Heart left ventricle (tissue), 13 donors: ENCODE results near the gene SPNS3.

Experiments
- POLR2A ChIP-seq, 2 donors: fragments of 450-650 bp; IDR thresholded peaks; one replicate each; pipeline ENCODE4 v1.6.1; 2017; ENCODE audit warnings: antibody characterized with exemption in 2 of 2, mild to moderate bottlenecking in 2 of 2, moderate library complexity in 2 of 2
- TF ChIP-seq, protein P1 (sequence below), 12 donors: fragments of 200-600 bp; sonication (generic) in 4 of 12; IDR thresholded peaks; one replicate each; pipeline versions ENCODE4 v1.5.0 to v1.8.0; 2018 to 2022; ENCODE audit warnings: antibody characterized with exemption in 12 of 12, mild to moderate bottlenecking in 5 of 12
- donor health status: ischemic (EF 13 %, LVEDD 7.1; RV severe dilation, severe dysfunction).
- donor health status: DM: no; HTN: yes; CAD: no.
- donor health status: DM: no; HTN: no; CAD: no.
- donor health status: ischemic (EF 25% LVEDD 6.9; RV normal size, moderate dysfunction).
- donor health status: ischemic (EF 25% LVEDD 5.7; RV mildly dilated, moderate dysfunction).
- donor health status: ischemic (EF 35%, LVEDD 5.7; RV mildly dilated, moderate dysfunction).
- donor health status: nonischemic (EF 11% LVEDD 7.7; RV severe dilation, severe dysfunction).
- donor health status: DM: yes; HTN: yes; CAD: no.
- donor health status: PGD.
- donor health status: ischemic (EF 29% LVEDD 5.4; RV normal size, mild dysfunction).
- donor health status: nonischemic (EF 23%, LVEDD 6.1; RV moderate dilation, normal function).

DNA sequence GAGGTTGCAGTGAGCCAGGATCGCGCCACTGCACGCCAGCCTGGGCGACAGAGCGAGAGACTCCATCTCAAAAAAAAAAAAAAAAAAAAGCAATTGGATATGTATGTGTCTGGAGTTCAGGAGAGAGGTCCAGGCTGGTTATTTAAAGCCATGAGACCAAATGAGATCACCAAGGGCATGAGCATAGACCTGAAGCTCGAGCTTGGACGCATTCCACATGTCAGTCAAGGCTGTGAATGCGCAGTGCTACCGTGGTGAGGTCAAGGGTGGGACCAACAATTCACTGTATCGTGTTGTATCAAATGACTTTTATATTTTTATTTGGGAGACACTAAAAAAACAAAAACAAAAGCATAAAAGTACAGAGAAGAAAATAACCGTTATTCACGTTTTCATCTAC, 35.8 kb downstream of the SPNS3 start:
- TF ChIP-seq, protein P1, sequence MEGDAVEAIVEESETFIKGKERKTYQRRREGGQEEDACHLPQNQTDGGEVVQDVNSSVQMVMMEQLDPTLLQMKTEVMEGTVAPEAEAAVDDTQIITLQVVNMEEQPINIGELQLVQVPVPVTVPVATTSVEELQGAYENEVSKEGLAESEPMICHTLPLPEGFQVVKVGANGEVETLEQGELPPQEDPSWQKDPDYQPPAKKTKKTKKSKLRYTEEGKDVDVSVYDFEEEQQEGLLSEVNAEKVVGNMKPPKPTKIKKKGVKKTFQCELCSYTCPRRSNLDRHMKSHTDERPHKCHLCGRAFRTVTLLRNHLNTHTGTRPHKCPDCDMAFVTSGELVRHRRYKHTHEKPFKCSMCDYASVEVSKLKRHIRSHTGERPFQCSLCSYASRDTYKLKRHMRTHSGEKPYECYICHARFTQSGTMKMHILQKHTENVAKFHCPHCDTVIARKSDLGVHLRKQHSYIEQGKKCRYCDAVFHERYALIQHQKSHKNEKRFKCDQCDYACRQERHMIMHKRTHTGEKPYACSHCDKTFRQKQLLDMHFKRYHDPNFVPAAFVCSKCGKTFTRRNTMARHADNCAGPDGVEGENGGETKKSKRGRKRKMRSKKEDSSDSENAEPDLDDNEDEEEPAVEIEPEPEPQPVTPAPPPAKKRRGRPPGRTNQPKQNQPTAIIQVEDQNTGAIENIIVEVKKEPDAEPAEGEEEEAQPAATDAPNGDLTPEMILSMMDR (IDR thresholded peaks at IDR 0.05): no peak
- TF ChIP-seq POLR2A (IDR thresholded peaks at IDR 0.05): no peak
